ENCODE measurements around the gene HOXA9.
A peak's percentile ranks its signal among the peaks of the same experiment; 100 is the strongest.

The HOXA9 gene

GRCh38 chr7:27180431-27181420 lies 15.4 kb upstream of the HOXA9 start:
- Histone ChIP-seq H4K91ac (ENCODE audit: low read length) (no peak overlapping the region), H3K9me3 (ENCODE audit: control insufficient read depth, low read length) (no peaks in the 10 kb centered on the region), H3K27me3 (ENCODE audit: control insufficient read depth in 1 of 2, insufficient read depth in 1 of 2, low read length in 2 of 2) (no peaks in the 10 kb centered on the region), H3K23ac (ENCODE audit: low read length in 2 of 2) (no peak overlapping the region), H3K4me2 (ENCODE audit: low read length, poor library complexity, severe bottlenecking) (peak overlapping the region; percentile 24), H3K14ac (ENCODE audit: low read length in 2 of 2) (no peak overlapping the region), H3K9ac (ENCODE audit: low read length) (peak overlapping the region; percentile 90), H2BK5ac (ENCODE audit: low read depth, low read length, poor library complexity, severe bottlenecking) (peak overlapping the region; percentile 6), H3K4me3 (ENCODE audit: insufficient read depth in 1 of 2, low read depth in 1 of 2, low read length in 2 of 2) (no peak overlapping the region), H3K27ac (ENCODE audit: low read length, poor library complexity, severe bottlenecking) (peak overlapping the region; percentile 84), H3K36me3 (ENCODE audit: control insufficient read depth in 1 of 2, insufficient read depth in 2 of 2, low read depth in 1 of 2, low read length in 2 of 2) (peaks cover 6 to 28% of the 10 kb centered on the region in 2 experiments), H2BK15ac (ENCODE audit: low read depth, poor library complexity, severe bottlenecking) (no peak overlapping the region), H2BK120ac (ENCODE audit: low read depth, low read length) (no peak overlapping the region), H3K4ac (ENCODE audit: low read depth in 1 of 2, low read length in 2 of 2) (no peak overlapping the region), H3K18ac (ENCODE audit: low read depth in 1 of 2, low read length in 2 of 2) (no peak overlapping the region), H2AFZ (ENCODE audit: low read depth, low read length) (no peak overlapping the region), H2AK5ac (ENCODE audit: low read length, severe bottlenecking) (peak overlapping the region; percentile 74), H2BK12ac (ENCODE audit: low read length in 2 of 2) (no peak overlapping the region), H3K79me1 (replicated peaks; ENCODE audit: low read length, poor library complexity, severe bottlenecking) (no peaks in the 10 kb centered on the region), H4K8ac (ENCODE audit: low read length) (no peak overlapping the region), H3K4me1 (ENCODE audit: control insufficient read depth, insufficient read depth, low read depth, low read length) (peaks cover 18% of the 10 kb centered on the region)
- DNase-seq, result no peak
- 62% methylated on average over 8 of the region's 12 CpGs for WGBS

- Histone ChIP-seq H2BK15ac (ENCODE audit: low read depth, poor library complexity, severe bottlenecking) (no peak overlapping the region), H3K27ac (ENCODE audit: low read length, poor library complexity, severe bottlenecking) (peak overlapping the region; percentile 98), H3K9ac (ENCODE audit: low read length) (peak overlapping the region; percentile 90), H2BK12ac (ENCODE audit: low read length in 2 of 2) (peak overlapping the region in 1 of 2 experiments; percentile 24), H2BK5ac (ENCODE audit: low read depth, low read length, poor library complexity, severe bottlenecking) (peak overlapping the region; percentile 87), H2BK120ac (ENCODE audit: low read depth, low read length) (no peak overlapping the region), H4K8ac (ENCODE audit: low read length) (no peak overlapping the region), H3K4ac (ENCODE audit: low read depth in 1 of 2, low read length in 2 of 2) (no peak overlapping the region), H2AFZ (ENCODE audit: low read depth, low read length) (no peak overlapping the region), H3K14ac (ENCODE audit: low read length in 2 of 2) (no peak overlapping the region), H2AK5ac (ENCODE audit: low read length, severe bottlenecking) (peak overlapping the region; percentile 79), H3K4me3 (ENCODE audit: insufficient read depth in 1 of 2, low read depth in 1 of 2, low read length in 2 of 2) (peak overlapping the region; percentile 67 to 92), H3K18ac (ENCODE audit: low read depth in 1 of 2, low read length in 2 of 2) (no peak overlapping the region), H3K27me3 (ENCODE audit: control insufficient read depth in 1 of 2, insufficient read depth in 1 of 2, low read length in 2 of 2) (no peaks in the 10 kb centered on the region), H3K79me1 (replicated peaks; ENCODE audit: low read length, poor library complexity, severe bottlenecking) (no peaks in the 10 kb centered on the region), H3K23ac (ENCODE audit: low read length in 2 of 2) (no peak overlapping the region), H3K36me3 (ENCODE audit: control insufficient read depth in 1 of 2, insufficient read depth in 2 of 2, low read depth in 1 of 2, low read length in 2 of 2) (peaks cover 6 to 36% of the 10 kb centered on the region in 2 experiments), H3K4me2 (ENCODE audit: low read length, poor library complexity, severe bottlenecking) (peak overlapping the region; percentile 46), H3K4me1 (ENCODE audit: control insufficient read depth, insufficient read depth, low read depth, low read length) (peaks cover 18% of the 10 kb centered on the region), H4K91ac (ENCODE audit: low read length) (no peak overlapping the region), H3K9me3 (ENCODE audit: control insufficient read depth, low read length) (no peaks in the 10 kb centered on the region)
- 15% methylated on average over 52 of the region's 56 CpGs for WGBS
- DNase-seq, result peak; percentile 57
Observed at GRCh38 chr7:27179503-27180430, 14.4 kb upstream of the HOXA9 start.

- H3K4me3 ChIP-seq (ENCODE audit: insufficient read depth in 1 of 2, low read depth in 1 of 2, low read length in 2 of 2), result peak overlapping the region; percentile 67 to 92
- H3K9me3 ChIP-seq (ENCODE audit: control insufficient read depth, low read length), result no peaks in the 10 kb centered on the region
- no peak overlapping the region for H4K8ac ChIP-seq (ENCODE audit: low read length)
- H3K27ac ChIP-seq (ENCODE audit: low read length, poor library complexity, severe bottlenecking), result peak overlapping the region; percentile 98
- H2BK5ac ChIP-seq (ENCODE audit: low read depth, low read length, poor library complexity, severe bottlenecking), result peak overlapping the region; percentile 87
- no peak overlapping the region for H3K18ac ChIP-seq (ENCODE audit: low read depth in 1 of 2, low read length in 2 of 2)
- no peak for DNase-seq
- H3K79me1 ChIP-seq (replicated peaks; ENCODE audit: low read length, poor library complexity, severe bottlenecking), result no peaks in the 10 kb centered on the region
- H2AFZ ChIP-seq (ENCODE audit: low read depth, low read length), result no peak overlapping the region
- no peak overlapping the region for H3K4ac ChIP-seq (ENCODE audit: low read depth in 1 of 2, low read length in 2 of 2)
- 43% methylated on average over 14 of the region's 14 CpGs for WGBS
- H2BK15ac ChIP-seq (ENCODE audit: low read depth, poor library complexity, severe bottlenecking), result no peak overlapping the region
- peaks cover 6 to 41% of the 10 kb centered on the region in 2 experiments for H3K36me3 ChIP-seq (ENCODE audit: control insufficient read depth in 1 of 2, insufficient read depth in 2 of 2, low read depth in 1 of 2, low read length in 2 of 2)
- no peak overlapping the region for H2BK12ac ChIP-seq (ENCODE audit: low read length in 2 of 2)
- H3K23ac ChIP-seq (ENCODE audit: low read length in 2 of 2), result no peak overlapping the region
- H4K91ac ChIP-seq (ENCODE audit: low read length), result no peak overlapping the region
- peak overlapping the region; percentile 4 for H3K4me2 ChIP-seq (ENCODE audit: low read length, poor library complexity, severe bottlenecking)
- H3K14ac ChIP-seq (ENCODE audit: low read length in 2 of 2), result no peak overlapping the region
- no peaks in the 10 kb centered on the region for H3K27me3 ChIP-seq (ENCODE audit: control insufficient read depth in 1 of 2, insufficient read depth in 1 of 2, low read length in 2 of 2)
- peak overlapping the region; percentile 90 for H3K9ac ChIP-seq (ENCODE audit: low read length)
- peaks cover 18% of the 10 kb centered on the region for H3K4me1 ChIP-seq (ENCODE audit: control insufficient read depth, insufficient read depth, low read depth, low read length)
- no peak overlapping the region for H2BK120ac ChIP-seq (ENCODE audit: low read depth, low read length)
- H2AK5ac ChIP-seq (ENCODE audit: low read length, severe bottlenecking), result peak overlapping the region; percentile 79
Observed at GRCh38 chr7:27179030-27179429, 13.7 kb upstream of the HOXA9 start.
